ENCODE results near the gene OR10H2. TPM values are rescaled to one million over a fixed set of nuclear protein-coding genes. Genes with fewer than 3 reads are reported as not detected.
"Not testable (repeated sequence)": the region's sequence is repeated elsewhere in the genome, so short reads cannot be mapped to it uniquely, and the experiment has no call there.

Gene OR10H2, protein sequence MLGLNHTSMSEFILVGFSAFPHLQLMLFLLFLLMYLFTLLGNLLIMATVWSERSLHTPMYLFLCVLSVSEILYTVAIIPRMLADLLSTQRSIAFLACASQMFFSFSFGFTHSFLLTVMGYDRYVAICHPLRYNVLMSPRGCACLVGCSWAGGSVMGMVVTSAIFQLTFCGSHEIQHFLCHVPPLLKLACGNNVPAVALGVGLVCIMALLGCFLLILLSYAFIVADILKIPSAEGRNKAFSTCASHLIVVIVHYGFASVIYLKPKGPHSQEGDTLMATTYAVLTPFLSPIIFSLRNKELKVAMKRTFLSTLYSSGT
- total RNA-seq: not detected
- not detected for polyA plus RNA-seq
- long read RNA-seq, donor 1: 0 reads
- long read RNA-seq, donor 2: 0 reads
- long read RNA-seq, donor 3: 0 reads

GRCh38 chr19:15727724-15728123 lies at the start of gene OR10H2:
OR10H2 (plus strand) TSS chr19:15728024; CDS start chr19:15728044, 20 bp downstream.
- Histone ChIP-seq H3K36me3 (no peaks in the 10 kb centered on the region), H3K4me3 (no peak within 1 kb of the TSS), H3K27me3 (peaks cover 0 to 32% (median 29%) of the 10 kb centered on the region in 7 donors), H3K9me3 (peaks cover 0 to 7% (median 0%) of the 10 kb centered on the region in 11 donors), H3K4me1 (peaks cover 0 to 5% (median 0%) of the 10 kb centered on the region in 9 donors), H3K27ac (no peak within 1 kb of the TSS)
- intact Hi-C loops (cut with DNase I): no loop called here
- TF ChIP-seq, protein P1, sequence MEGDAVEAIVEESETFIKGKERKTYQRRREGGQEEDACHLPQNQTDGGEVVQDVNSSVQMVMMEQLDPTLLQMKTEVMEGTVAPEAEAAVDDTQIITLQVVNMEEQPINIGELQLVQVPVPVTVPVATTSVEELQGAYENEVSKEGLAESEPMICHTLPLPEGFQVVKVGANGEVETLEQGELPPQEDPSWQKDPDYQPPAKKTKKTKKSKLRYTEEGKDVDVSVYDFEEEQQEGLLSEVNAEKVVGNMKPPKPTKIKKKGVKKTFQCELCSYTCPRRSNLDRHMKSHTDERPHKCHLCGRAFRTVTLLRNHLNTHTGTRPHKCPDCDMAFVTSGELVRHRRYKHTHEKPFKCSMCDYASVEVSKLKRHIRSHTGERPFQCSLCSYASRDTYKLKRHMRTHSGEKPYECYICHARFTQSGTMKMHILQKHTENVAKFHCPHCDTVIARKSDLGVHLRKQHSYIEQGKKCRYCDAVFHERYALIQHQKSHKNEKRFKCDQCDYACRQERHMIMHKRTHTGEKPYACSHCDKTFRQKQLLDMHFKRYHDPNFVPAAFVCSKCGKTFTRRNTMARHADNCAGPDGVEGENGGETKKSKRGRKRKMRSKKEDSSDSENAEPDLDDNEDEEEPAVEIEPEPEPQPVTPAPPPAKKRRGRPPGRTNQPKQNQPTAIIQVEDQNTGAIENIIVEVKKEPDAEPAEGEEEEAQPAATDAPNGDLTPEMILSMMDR (IDR thresholded peaks at IDR 0.05): no peak
- ATAC-seq (no peak), DNase-seq (no peak)
- 77 to 78% methylated on average over 5 of the region's 5 CpGs for WGBS, 2 donors

- WGBS, 2 donors: 16 to 19% methylated on average over 4 of the region's 4 CpGs
- DNase-seq (no peak), ATAC-seq (no peak)
- Histone ChIP-seq H3K27ac (no peak overlapping the region), H3K9me3 (no peaks in the 10 kb centered on the region), H3K4me1 (no peaks in the 10 kb centered on the region), H3K27me3 (peaks cover 0 to 3% (median 0%) of the 10 kb centered on the region in 7 donors), H3K36me3 (peaks cover 0 to 26% (median 0%) of the 10 kb centered on the region in 9 donors), H3K4me3 (no peak overlapping the region)
- intact Hi-C loops (cut with DNase I): loop anchor here in 2 of 10 donors (5.0 to 10.0 kb wide), 2 partner anchors 96 to 98 kb away; no protein-coding TSS in a partner anchor
- TF ChIP-seq, protein P1 (IDR thresholded peaks at IDR 0.05): no peak
Measured at GRCh38 chr19:15679089-15679488, 48.7 kb upstream of the OR10H2 start.

DNA sequence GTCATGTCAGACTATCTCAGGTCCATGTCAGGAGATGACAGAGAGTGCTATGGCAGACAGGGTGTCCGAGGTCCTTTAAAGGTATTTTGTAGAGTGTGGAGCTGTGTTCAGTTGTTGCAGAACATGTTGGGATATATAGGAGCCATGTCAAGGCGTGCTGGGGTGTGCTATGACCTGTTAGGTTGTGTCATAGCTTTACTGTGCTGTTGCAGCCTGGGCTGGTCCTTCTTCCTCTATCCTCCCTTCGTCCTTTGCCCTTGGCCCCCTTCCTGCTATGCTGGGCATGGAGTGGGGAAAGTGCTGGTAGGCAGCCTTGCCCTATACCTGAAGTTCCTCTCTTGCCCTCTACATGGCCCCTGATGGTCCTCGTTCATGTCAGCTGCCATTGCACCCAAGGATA lies 48.0 kb upstream of the OR10H2 start:
- H3K9me3 ChIP-seq, DNase-seq, H3K4me3 ChIP-seq, ATAC-seq, H3K27me3 ChIP-seq, H3K27ac ChIP-seq, H3K4me1 ChIP-seq: not testable (repeated sequence)
- WGBS, 2 donors: 50 to 58% methylated on average over 4 of the region's 4 CpGs
- peaks cover 0 to 31% (median 0%) of the 10 kb centered on the region in 9 donors for H3K36me3 ChIP-seq
- intact Hi-C loops (cut with DNase I): loop anchor here in 2 of 10 donors (5.0 to 10.0 kb wide), 2 partner anchors 95 to 97 kb away; no protein-coding TSS in a partner anchor

- Histone ChIP-seq H3K4me3 (no peak overlapping the region), H3K36me3 (peaks cover 0 to 36% (median 0%) of the 10 kb centered on the region in 9 donors), H3K27ac (no peak overlapping the region), H3K27me3 (peaks cover 0 to 3% (median 0%) of the 10 kb centered on the region in 7 donors), H3K4me1 (no peaks in the 10 kb centered on the region), H3K9me3 (no peaks in the 10 kb centered on the region)
- TF ChIP-seq, protein P1 (IDR thresholded peaks at IDR 0.05): no peak
- WGBS, 2 donors: 49 to 57% methylated on average over 8 of the region's 8 CpGs
- DNase-seq (no peak), ATAC-seq (no peak)
- intact Hi-C loops (cut with DNase I): no loop called here
Measured at GRCh38 chr19:15680478-15681322, 47.1 kb upstream of the OR10H2 start.
